LNCaP clone FGC (cell line): ENCODE data around the gene NRXN3.

Source experiments
- DNase-seq: peaks from one replicate; pipeline ENCODE4 v3.0.0-alpha.2; 2011; ENCODE audit warnings: low read depth
- H3K4me3 ChIP-seq: 2 replicates; pipeline ENCODE4 v1.5.1; 2011; ENCODE audit warnings: mild to moderate bottlenecking, low read depth, low read length, control low read depth
- TF ChIP-seq, protein P1 (sequence below): IDR thresholded peaks from 2 replicates; pipeline ENCODE4 v1.5.1; 2012; ENCODE audit warnings: mild to moderate bottlenecking; ENCODE audit not compliant: control insufficient read depth, insufficient read depth; ENCODE audit errors: extremely low read depth

NRXN3 gene

DNA sequence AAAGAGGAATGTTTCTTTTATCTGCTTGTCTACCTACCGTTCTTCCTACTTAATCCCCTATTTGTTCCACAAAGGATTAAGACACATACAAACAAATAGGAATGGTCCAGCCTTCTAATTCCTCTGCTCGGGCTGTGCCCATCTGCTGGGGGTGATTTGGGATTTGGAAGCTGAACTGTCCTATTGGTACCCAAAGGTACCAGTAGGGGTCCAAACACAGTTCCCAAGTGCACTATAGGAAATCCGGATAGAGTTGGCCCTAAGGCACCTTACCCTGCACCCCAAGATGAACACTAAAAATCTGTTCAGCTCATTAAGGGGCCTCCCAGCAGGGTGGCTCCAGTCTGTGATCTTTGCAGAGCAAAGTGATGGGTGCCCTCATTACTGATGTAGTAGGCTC, 566.9 kb downstream of the NRXN3 start:
- TF ChIP-seq, protein P1, sequence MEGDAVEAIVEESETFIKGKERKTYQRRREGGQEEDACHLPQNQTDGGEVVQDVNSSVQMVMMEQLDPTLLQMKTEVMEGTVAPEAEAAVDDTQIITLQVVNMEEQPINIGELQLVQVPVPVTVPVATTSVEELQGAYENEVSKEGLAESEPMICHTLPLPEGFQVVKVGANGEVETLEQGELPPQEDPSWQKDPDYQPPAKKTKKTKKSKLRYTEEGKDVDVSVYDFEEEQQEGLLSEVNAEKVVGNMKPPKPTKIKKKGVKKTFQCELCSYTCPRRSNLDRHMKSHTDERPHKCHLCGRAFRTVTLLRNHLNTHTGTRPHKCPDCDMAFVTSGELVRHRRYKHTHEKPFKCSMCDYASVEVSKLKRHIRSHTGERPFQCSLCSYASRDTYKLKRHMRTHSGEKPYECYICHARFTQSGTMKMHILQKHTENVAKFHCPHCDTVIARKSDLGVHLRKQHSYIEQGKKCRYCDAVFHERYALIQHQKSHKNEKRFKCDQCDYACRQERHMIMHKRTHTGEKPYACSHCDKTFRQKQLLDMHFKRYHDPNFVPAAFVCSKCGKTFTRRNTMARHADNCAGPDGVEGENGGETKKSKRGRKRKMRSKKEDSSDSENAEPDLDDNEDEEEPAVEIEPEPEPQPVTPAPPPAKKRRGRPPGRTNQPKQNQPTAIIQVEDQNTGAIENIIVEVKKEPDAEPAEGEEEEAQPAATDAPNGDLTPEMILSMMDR, result no peak
- no peak overlapping the region for H3K4me3 ChIP-seq
- no peak for DNase-seq

DNA sequence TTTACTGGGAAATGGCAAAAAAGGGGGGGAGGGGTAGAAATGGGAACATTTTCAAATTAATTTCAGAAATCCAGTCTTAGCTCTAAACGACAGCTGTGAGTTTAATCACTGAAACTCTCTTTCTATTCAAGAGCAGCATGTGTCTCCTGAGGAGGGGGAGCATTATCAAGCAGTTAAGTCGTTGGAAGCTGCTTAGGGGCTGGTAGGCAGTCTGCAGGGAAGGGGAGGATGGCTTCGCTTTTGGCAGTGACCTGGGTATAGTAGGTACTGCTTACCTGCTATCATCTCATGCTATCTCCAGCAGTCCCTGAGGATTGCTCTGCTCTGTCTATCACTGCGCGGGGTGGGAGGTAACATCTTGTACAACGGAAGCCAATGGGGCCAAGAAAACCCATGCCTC, 567.4 kb downstream of the NRXN3 start:
- DNase-seq, result no peak
- TF ChIP-seq, protein P1, result no peak
- H3K4me3 ChIP-seq, result no peak overlapping the region

DNA sequence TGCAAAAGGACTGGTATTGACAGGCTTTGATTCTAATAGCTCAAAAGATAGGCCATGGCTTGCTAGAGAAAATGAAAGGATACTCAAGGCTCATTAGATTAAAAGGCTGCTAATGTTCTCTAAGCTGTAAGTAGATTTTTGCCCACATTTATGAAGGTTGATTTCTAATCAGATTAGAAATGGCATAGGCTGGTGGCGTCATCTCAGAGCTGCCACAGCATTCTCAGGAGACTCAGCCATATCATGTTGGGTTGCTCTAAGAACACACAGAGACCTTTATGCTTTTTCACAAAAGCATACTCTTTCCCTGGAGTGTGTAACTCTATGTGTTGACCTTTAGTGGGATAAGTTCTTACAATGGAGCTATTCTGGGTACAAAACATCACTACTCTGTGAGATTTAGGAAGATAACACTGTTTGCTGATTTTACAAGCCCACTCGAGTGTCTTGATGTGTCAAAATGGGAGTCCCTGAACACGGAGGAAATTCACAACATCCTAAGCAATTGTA, 576.0 kb downstream of the NRXN3 start:
- H3K4me3 ChIP-seq, result no peak overlapping the region
- no peak for DNase-seq
- TF ChIP-seq, protein P1, result no peak

DNA sequence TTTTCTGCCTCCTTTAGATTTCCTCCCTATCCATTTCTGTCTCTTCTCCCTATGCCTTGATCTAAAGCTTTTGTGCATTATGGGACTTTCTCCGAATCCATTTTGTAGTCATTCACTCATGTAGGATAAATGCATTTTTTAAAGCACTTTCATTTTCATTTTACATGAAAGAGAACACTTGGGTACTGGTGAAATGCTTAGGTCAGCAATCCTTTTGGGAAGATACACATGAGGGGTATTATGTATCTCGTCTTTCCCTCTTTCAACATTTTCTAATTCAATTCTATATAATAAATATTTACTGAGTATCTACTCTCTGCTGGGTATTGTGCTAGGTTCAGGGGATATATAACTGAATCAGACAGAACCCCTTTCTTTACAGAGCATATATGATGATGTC, 577.6 kb downstream of the NRXN3 start:
- no peak overlapping the region for H3K4me3 ChIP-seq
- DNase-seq, result no peak
- TF ChIP-seq, protein P1, result no peak

DNA sequence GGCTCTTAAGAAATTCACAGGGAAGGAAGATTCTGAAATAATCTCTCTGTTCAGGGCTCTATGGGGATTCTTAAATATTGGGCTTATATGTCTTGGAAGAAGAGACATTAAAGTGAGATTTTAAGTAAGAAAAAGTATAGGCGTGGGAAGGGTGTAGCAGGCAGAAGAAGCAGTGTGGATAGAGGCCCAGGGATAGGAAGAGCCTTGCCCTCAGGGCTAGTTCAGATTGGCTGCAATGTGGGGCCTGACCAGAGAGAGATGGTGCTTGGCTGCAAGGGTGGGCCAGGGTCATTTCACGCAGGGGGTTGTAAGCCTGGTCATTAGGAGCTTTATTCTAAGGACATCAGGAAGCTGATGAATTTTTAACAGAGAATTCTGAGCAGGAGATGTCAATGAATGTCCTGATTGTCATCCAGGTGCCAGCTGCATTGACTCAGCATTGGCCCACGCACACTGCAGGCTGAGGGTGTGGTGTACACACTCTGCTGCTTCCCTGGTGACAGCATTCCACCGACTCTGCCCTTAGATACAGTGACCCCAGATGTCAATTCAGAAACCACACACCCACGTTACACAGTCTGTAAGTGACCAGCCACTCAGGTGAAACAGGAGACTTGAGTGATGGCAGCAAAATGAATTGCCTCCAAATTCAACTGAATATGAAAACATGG, 582.5 kb downstream of the NRXN3 start:
- DNase-seq, result no peak
- no peak overlapping the region for H3K4me3 ChIP-seq
- TF ChIP-seq, protein P1, result no peak

DNA sequence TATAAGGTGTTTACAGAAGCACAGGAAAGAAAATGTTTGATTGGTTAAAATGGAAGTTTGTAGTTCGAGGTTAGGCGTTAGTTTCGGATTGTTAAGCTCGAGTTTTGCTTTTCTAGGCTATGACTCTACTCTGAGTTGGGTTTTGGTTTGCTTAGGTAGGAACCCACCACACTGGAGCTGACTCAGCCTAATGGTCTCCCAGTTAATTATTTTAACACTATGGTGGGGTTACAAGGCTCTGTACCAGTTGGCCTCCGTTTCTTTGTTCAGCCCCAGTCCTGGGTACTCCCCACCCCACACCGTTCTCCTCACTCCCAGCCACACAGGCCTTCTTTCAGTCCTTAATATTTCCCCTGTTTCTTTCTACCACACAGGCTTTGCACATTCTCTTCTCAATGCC, 583.9 kb downstream of the NRXN3 start:
- no peak for DNase-seq
- TF ChIP-seq, protein P1, result no peak
- H3K4me3 ChIP-seq, result no peak overlapping the region

DNA sequence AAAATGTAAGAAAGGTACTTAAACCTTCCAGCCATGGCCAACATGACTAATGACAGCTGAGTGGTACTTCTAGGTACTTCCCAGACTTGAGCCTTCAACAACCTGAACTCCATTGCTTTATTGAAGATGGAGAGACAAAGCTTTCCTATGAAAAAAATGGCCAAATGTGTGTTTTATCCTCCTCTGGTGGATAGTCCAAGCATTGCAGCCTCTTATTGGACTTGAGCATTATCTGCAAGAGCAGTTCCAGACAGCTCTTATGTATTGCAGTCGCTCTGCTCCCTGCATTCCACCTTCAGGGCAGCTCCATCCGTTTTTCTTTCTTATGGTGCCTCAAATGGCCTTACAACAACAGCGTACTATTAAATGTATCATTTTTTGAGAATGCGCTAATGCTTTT, 588.2 kb downstream of the NRXN3 start:
- DNase-seq, result peak; percentile 15
- no peak overlapping the region for H3K4me3 ChIP-seq
- TF ChIP-seq, protein P1, result peak; percentile 76
